Measurements from ENCODE around the gene GPR108.
A peak's percentile ranks its signal among the peaks of the same experiment; 100 is the strongest.
"Not testable (repeated sequence)": the region's sequence is repeated elsewhere in the genome, so short reads cannot be mapped to it uniquely, and the experiment has no call there.

The GPR108 gene

DNA sequence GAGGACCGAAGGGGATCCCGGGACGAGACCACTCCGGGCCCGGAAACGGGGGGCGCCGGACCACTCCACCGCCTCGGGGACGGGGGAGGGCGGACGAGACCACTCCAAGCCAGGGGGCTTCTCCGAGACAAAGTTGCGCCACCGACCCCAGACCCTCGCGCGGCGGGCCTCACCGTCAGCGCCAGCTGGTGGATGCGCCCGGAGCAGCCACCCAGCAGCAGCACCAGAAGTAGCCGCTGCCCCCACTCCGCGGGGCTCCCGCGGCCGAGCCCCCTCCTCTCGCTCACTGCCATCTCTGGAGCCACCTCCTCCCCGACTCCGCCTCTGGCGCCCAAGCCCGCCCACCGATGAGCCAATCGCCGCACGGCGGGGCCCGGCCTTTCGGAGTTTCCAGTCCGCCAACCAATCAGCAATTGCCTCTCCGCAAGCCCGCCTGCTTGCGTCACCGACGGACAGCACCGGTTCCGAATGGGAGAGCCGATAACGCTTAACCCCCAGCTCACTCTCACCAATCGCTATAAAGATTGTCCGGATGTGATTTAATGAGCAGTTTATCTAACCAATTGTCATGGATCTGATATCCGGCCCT is at the start of gene GPR108:
TSS of gene GPR108 (minus strand) at position 297 of the 589 bp plus-strand sequence. CDS start at position 293, 4 bp downstream.
- peak; percentile 100 for DNase-seq

DNA sequence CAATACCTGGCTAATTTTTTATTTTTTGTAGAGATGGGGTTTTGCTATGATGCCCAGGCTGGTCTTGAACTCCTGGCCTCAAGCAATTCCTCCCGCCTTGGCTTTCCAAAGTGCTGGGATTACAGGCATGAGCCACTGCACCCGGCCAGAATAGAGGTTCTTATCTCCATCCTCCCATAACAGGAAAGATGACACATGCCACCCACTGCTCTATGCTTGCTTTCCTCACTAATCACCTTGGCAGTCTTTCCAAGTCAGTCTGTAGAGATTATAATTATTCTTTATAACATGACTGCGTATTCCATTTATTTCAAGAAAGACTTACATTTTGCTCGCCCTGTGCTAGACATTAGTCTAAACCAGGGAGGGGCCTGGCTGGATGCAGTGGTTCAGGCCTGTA is 41.8 kb upstream of the GPR108 start:
- DNase-seq = no peak

GRCh38 chr19:6778386-6778785 is 41.0 kb upstream of the GPR108 start:
- no peak for DNase-seq

- no peak for DNase-seq
These were observed 40.1 kb upstream of the GPR108 start for GRCh38 chr19:6777434-6777833.

DNA sequence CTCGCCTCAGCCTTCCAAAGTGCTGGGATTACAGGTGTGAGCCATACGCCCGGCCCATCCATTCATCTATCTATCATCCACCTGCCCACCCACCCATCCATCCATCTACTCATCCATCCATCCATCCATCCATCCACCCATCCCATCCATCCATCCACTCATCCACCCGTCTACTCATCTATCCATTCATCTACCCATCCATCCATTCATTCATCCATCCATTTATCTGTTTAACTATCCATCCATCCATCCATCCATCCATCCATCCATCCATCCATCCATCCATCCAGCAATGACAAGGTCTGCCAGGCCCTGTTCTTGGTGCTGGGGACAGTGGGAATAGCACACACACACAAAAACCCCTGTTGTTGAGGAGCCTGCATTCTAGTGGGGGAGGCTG is 39.6 kb upstream of the GPR108 start:
- DNase-seq = no peak

GRCh38 chr19:6776045-6776444 is 38.7 kb upstream of the GPR108 start:
- DNase-seq = not testable (repeated sequence)

GRCh38 chr19:6774821-6775707 is 37.7 kb upstream of the GPR108 start:
- DNase-seq = no peak

- no peak for DNase-seq
These were observed 36.0 kb upstream of the GPR108 start for GRCh38 chr19:6773323-6773931.

- no peak for DNase-seq
These were observed 35.5 kb upstream of the GPR108 start for GRCh38 chr19:6772866-6773322.

- no peak for DNase-seq
These were observed 34.9 kb upstream of the GPR108 start, which contains the start of gene VAV1 for GRCh38 chr19:6772028-6772865. VAV1 (plus strand) TSS chr19:6772708; CDS start chr19:6772808, 100 bp downstream.

GRCh38 chr19:6771648-6772027 is 34.3 kb upstream of the GPR108 start:
- not testable (repeated sequence) for DNase-seq

DNA sequence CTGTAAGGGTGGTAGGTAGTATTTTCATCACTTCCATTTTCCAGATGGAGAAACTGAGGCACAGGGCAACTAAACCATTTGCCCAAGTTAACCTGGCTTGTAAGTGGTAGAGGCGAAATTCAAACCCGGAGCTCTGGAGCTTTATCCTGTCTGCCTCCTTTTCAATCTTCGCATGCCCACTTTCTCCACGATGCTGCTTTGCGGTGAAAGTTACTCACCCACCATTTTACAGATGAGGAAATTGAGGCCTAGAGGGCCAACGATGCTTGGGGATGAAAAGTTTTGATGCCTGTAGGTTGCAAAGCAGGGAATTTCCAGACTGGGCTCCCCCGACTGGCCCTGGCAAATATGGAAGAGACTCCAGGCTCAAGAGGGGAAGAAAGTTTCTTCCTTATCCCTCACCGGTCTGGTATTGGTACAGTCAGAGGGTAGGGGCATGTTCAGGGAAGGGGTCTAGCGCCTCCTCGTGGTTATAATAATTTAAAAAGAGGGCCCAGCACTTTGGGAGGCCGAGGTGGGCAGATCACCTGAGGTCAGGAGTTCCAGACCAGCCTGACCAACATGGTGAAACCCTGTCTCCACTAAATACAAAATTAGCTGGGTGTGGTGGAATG is 31.7 kb upstream of the GPR108 start:
- DNase-seq = peak; percentile 33

- no peak for DNase-seq
These were observed 30.9 kb upstream of the GPR108 start for GRCh38 chr19:6768236-6768785.

DNA sequence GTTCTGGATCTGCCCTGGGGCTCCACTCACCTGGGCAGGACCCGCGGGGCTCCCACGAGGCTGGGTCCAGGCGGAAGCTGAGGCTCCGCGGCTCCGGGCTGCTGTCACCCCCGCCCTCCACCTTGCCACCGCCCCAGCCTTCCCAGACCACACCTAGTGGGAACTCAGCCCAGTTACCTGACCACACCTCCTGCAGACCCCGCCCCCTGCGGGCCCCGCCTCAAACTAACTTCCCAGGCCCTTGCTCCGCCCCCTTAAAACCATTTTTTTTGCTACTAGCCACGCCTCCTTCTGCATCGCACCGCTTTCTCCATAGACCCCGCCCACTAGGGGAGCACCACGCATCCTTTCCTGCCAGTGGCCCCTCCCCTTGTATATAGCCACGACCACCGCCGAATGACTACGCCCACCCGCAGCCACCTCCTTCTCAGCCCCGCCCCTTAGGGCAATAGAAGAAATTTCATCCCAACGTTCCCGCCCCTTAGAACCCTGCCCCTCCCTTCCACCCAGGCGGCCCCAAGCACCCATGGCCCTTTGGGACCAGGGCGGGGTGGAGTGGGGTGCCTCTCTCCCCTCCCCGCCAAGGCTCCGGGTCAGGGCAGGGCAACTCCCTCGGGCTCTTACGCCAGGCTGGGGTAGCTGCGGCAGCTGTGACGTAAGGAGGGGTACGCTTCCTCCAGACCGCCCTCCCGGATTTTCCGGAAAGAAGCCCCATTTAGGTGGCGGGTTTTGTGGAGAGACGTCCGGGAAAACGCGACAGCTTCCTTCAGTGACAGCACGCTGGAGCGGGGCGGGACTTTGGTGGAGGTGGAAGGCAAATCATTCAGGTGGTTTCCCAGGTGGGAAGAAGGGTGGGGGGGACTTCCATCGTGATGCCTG is 30.2 kb upstream of the GPR108 start, which contains the start of gene SH2D3A:
TSS of gene SH2D3A (minus strand) at position 79 of the 879 bp plus-strand sequence. CDS start 3,687 bp downstream, outside the sequence.
- DNase-seq = peak; percentile 29

DNA sequence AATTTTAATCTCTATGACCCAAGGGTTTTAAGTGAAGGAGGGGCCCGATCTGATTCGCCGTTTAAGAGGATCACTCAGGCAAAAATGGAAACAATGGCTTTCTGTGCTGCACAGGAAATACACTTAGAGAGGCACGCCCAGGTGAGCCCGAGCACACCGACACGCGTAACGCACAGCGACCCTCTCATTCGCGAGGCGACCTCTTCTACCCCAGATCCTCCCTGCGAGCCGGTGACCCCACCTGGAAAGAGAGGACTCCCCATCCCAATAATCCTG is 29.6 kb upstream of the GPR108 start:
- DNase-seq = no peak

- DNase-seq = no peak
These were observed 29.1 kb upstream of the GPR108 start for GRCh38 chr19:6766357-6767080.

DNA sequence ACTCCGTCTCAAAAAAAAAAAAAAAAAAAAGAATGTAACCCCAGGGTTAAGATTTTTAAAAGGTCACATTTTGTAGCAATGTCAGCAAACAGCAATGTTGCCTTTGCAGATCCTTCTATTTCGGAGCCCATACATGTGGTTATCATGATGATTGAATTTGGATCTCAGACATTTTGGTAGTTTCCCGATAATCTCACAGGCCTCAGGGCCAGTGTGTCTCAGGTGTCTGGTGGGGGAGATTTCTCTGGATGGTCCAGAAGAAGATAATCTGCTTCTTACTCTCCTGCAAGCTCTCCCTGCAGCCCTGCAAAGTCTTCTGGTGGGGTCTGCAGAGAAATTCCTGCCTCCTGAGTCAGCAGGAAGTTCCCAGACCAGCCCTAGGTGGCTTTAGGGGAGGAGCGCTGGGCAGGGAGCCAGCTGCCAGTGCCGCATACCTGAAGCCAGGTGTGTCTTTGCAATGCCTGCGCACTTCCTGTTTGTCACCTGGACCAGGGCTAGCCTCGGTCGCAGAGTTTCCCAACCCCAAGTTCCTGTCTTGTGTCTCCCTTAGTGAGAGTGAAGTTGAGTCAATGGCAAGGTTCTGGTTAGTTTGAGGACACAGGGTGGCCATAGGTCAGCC is 28.5 kb upstream of the GPR108 start:
- DNase-seq = peak; percentile 34

DNA sequence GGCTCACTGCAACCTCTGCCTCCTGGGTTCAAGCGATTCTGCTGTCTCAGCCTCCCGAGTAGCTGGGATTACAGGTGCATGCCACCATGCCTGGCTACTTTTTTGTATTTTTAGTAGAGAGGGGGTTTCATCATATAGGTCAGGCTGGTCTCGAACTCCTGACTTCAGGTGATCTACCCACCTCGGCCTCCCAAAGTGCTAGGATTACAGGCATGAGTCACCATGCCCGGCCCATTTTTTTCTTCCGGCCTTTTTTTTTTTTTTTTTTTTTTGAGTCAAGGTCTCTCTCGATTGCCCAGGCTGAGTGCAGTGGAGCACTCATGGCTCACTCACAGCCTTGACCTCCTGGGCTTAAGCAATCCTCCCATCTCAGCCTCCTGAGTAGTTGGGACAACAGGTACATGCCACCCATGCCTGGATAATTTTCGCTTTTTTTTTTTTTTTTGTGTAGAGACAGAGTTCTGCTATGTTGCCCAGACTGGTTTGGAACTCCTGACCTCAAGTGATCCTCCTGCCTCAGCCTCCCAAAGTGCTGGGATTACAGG is 24.9 kb upstream of the GPR108 start:
- DNase-seq = not testable (repeated sequence)

DNA sequence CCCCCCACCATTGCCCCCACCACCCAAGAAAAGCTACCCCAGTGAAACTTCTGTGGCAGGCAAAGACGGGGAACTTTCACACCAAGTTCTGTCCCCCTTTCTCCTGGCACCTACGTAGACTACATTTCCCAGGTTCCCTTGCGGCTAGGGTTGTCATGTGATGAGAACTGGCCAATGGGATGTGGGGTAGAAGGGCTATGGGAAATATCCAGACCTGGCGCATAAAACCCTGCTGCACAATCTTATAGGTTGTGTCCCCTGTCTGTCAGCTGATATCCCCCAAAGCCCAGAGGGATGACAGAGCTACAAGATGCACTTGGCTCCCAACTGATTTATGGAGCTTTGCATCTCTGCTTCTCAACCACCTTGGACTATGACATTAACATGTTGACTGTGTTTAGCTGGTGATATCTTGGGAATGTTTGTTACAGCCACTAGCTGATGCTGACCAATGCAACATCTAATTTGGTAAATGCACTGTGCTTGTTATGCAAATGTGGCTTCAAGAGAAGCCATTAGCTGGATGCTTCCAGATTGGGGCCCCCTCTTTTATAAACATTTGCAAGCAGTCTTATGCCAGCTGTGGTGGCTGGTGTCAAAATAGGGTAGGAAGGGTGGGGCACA is 23.8 kb upstream of the GPR108 start:
- no peak for DNase-seq
